K562 (cell line): ENCODE measurements around the gene IPO7. TPM values are rescaled to one million over a fixed set of nuclear protein-coding genes. Genes with fewer than 3 reads are reported as not detected.

Source experiments
- CTCF ChIP-seq, 3 experiments: IDR thresholded peaks in 2 of 3; conservative IDR thresholded peaks in 1 of 3; 2 replicates each; pipeline ENCODE4 v1.5.1; 2011 to 2012; ENCODE audit warnings: low read length in 3 of 3, mild to moderate bottlenecking in 3 of 3, control low read depth in 2 of 3, improper control_type of control experiment in 1 of 3, inconsistent platforms in 1 of 3, low read depth in 1 of 3, mixed read lengths in 1 of 3, moderate library complexity in 1 of 3; ENCODE audit not compliant: insufficient read depth in 2 of 3
- ELK1 ChIP-seq: sonication (generic); formaldehyde crosslinking; IDR thresholded peaks from 2 replicates; pipeline ENCODE4 v1.8.1; 2022; ENCODE audit warnings: missing genetic modification reagents
- MYC ChIP-seq, 2 experiments: fragments of 250-450 bp in 1 of 2; sonication (Bioruptor Pico) in 1 of 2; IDR thresholded peaks; 2 replicates each; pipeline versions ENCODE4 v1.5.1 to v1.6.1; 2012 to 2021; ENCODE audit warnings: low read depth in 2 of 2, borderline replicate concordance in 1 of 2, improper control_type of control experiment in 1 of 2, low read length in 1 of 2, mild to moderate bottlenecking in 1 of 2, moderate library complexity in 1 of 2
- NELFE ChIP-seq: IDR thresholded peaks from 2 replicates; pipeline ENCODE4 v1.6.1; 2011; ENCODE audit warnings: mild to moderate bottlenecking; ENCODE audit not compliant: insufficient read depth, insufficient read length
- PATZ1 ChIP-seq: fragments of 250-450 bp; sonication (Bioruptor Pico); IDR thresholded peaks from 2 replicates; pipeline ENCODE4 v1.5.0; 2020; ENCODE audit warnings: mild to moderate bottlenecking, borderline replicate concordance
- PHF20 ChIP-seq: fragments of 450-650 bp; IDR thresholded peaks from 2 replicates; pipeline ENCODE4 v1.6.1; 2018; ENCODE audit not compliant: partially characterized antibody
- THAP12 ChIP-seq: fragments of 250-450 bp; sonication (Bioruptor Pico); IDR thresholded peaks from 2 replicates; pipeline ENCODE4 v1.9.0; 2021; ENCODE audit warnings: mild to moderate bottlenecking, inconsistent platforms
- ZNF431 ChIP-seq: sonication (generic); formaldehyde crosslinking; IDR thresholded peaks from 2 replicates; pipeline ENCODE4 v1.8.0; 2022; ENCODE audit warnings: mild to moderate bottlenecking, missing genetic modification reagents
- ZNF707 ChIP-seq: fragments of 250-450 bp; sonication (Bioruptor Pico); conservative IDR thresholded peaks from 2 replicates; pipeline ENCODE4 v1.8.0; 2022; ENCODE audit warnings: inconsistent platforms, mild to moderate bottlenecking, moderate library complexity
- polyA plus RNA-seq, 8 experiments: library from polyadenylated mRNA; depleted of rRNA in 4 of 8; stranded (reverse) in 5 of 8; unstranded in 3 of 8; fragments of >200 nt; fragmentation: Nextera tagmentation in 2 of 8; fragmentation: Illumina TruSeq in 1 of 8; extraction: Ambion mirVana in 2 of 8; extraction: Trizol in 1 of 8; gene quantifications; 2 replicates each; pipeline versions ENCODE4 v1.2.1 to v1.2.3, GENCODE V29; 2011 to 2014; ENCODE audit warnings: inconsistent platforms in 1 of 8, missing spikeins in 1 of 8
- total RNA-seq, 7 experiments: library from RNA; depleted of rRNA in 6 of 7; stranded (reverse); fragments of >200 nt in 6 of 7; fragmentation: Illumina TruSeq in 2 of 7; extraction: Trizol in 2 of 7; gene quantifications; 2 replicates each; pipeline versions ENCODE4 v1.2.1 to v1.2.3, GENCODE V29; 2011 to 2021; ENCODE audit warnings: low replicate concordance in 1 of 7

The IPO7 gene
- total and polyA plus RNA-seq, 9 of the 15 experiments (the other 6 are each of a cell fraction or from before 2014, with no cell fraction given) = 23.6 to 138 (median 110) TPM

- TF ChIP-seq PATZ1 (CRISPR knock-in tag) (no peak), ZNF707 (CRISPR knock-in tag) (no peak), MYC (IDR thresholded peaks at IDR 0.05; ENCODE audit: low read depth, low read length) (no peak; the same call in 1 of the 2 replicates), MYC (CRISPR knock-in tag; IDR thresholded peaks at IDR 0.05; ENCODE audit: borderline replicate concordance, low read depth) (no peak), PHF20 (no peak), ZNF431 (no peak), ELK1 (CRISPR knock-in tag) (no peak), CTCF (IDR thresholded peaks at IDR 0.05 in 2 of 3, conservative IDR thresholded peaks at IDR 0.05 in 1 of 3; ENCODE audit: insufficient read depth in 2 of 3, low read depth in 1 of 3, low read length in 3 of 3) (no peak; a peak in 1 of 6 replicates), NELFE (no peak), THAP12 (no peak)
- TF ChIP-seq, all 486 proteins: peak for 30
Observed at GRCh38 chr11:9385327-9385899, 961 bp downstream of the IPO7 start (continued).
